K562 (cell line): Measurements from ENCODE around the gene REM1. TPM values are rescaled to one million over a fixed set of nuclear protein-coding genes. Genes with fewer than 3 reads are reported as not detected.
A peak's percentile ranks its signal among the peaks of the same experiment; 100 is the strongest.

Source experiments
- ADNP ChIP-seq: fragments of 200-800 bp; sonication (Bioruptor generic); IDR thresholded peaks from 2 replicates; pipeline ENCODE4 v1.6.1; 2016; ENCODE audit warnings: missing genetic modification characterization, missing compliant biosample characterization
- ATF1 ChIP-seq, 2 experiments: fragments of 450-650 bp in 1 of 2; IDR thresholded peaks; 2 replicates each; pipeline ENCODE4 v1.6.1; 2016; ENCODE audit warnings: missing compliant biosample characterization in 1 of 2, missing genetic modification characterization in 1 of 2
- COPS2 ChIP-seq: fragments of 450-650 bp; conservative IDR thresholded peaks from 2 replicates; pipeline ENCODE4 v1.6.1; 2016; ENCODE audit warnings: mild to moderate bottlenecking, moderate library complexity
- HDAC8 ChIP-seq: fragments of 450-650 bp; IDR thresholded peaks from 2 replicates; pipeline ENCODE4 v1.6.1; 2016; ENCODE audit warnings: mild to moderate bottlenecking, missing genetic modification characterization, moderate library complexity, missing compliant biosample characterization
- ILF3 ChIP-seq: fragments of 450-650 bp; IDR thresholded peaks from 2 replicates; pipeline ENCODE4 v1.6.1; 2018; ENCODE audit warnings: antibody characterized with exemption, mild to moderate bottlenecking, moderate library complexity, borderline replicate concordance
- NCOA4 ChIP-seq: fragments of 450-650 bp; IDR thresholded peaks from 2 replicates; pipeline ENCODE4 v1.6.1; 2018; ENCODE audit warnings: mild to moderate bottlenecking; ENCODE audit not compliant: partially characterized antibody
- NFATC3 ChIP-seq: fragments of 450-650 bp; IDR thresholded peaks from 2 replicates; pipeline ENCODE4 v1.6.1; 2017; ENCODE audit warnings: mild to moderate bottlenecking
- RBM39 ChIP-seq: fragments of 200-400 bp; formaldehyde crosslinking; optimal IDR thresholded peaks from 2 replicates; pipeline ENCODE3; 2018; ENCODE audit warnings: low read depth, low read length
- polyA plus RNA-seq, 8 experiments: library from polyadenylated mRNA; depleted of rRNA in 4 of 8; stranded (reverse) in 5 of 8; unstranded in 3 of 8; fragments of >200 nt; fragmentation: Nextera tagmentation in 2 of 8; fragmentation: Illumina TruSeq in 1 of 8; extraction: Ambion mirVana in 2 of 8; extraction: Trizol in 1 of 8; gene quantifications; 2 replicates each; pipeline versions ENCODE4 v1.2.1 to v1.2.3, GENCODE V29; 2011 to 2014; ENCODE audit warnings: inconsistent platforms in 1 of 8, missing spikeins in 1 of 8
- total RNA-seq, 7 experiments: library from RNA; depleted of rRNA in 6 of 7; stranded (reverse); fragments of >200 nt in 6 of 7; fragmentation: Illumina TruSeq in 2 of 7; extraction: Trizol in 2 of 7; gene quantifications; 2 replicates each; pipeline versions ENCODE4 v1.2.1 to v1.2.3, GENCODE V29; 2011 to 2021; ENCODE audit warnings: low replicate concordance in 1 of 7
- TF ChIP-seq, protein P1 (sequence below): fragments of 450-650 bp; IDR thresholded peaks from 2 replicates; pipeline ENCODE4 v1.6.1; 2016
- TF ChIP-seq, protein P2 (sequence below): fragments of 250-450 bp; sonication (Bioruptor Pico); IDR thresholded peaks from 2 replicates; pipeline ENCODE4 v1.4.0; 2020
- TF ChIP-seq, protein P3 (sequence below), 2 experiments: fragments of 450-650 bp; formaldehyde crosslinking in 1 of 2; IDR thresholded peaks; 2 replicates each; pipeline versions ENCODE4 v1.4.0 to v1.6.1; 2014 to 2020; ENCODE audit warnings: mild to moderate bottlenecking in 2 of 2, borderline replicate concordance in 1 of 2, low read depth in 1 of 2

Gene REM1
- total and polyA plus RNA-seq, 9 of the 15 experiments (the other 6 are each of a cell fraction or from before 2014, with no cell fraction given) = not detected

DNA sequence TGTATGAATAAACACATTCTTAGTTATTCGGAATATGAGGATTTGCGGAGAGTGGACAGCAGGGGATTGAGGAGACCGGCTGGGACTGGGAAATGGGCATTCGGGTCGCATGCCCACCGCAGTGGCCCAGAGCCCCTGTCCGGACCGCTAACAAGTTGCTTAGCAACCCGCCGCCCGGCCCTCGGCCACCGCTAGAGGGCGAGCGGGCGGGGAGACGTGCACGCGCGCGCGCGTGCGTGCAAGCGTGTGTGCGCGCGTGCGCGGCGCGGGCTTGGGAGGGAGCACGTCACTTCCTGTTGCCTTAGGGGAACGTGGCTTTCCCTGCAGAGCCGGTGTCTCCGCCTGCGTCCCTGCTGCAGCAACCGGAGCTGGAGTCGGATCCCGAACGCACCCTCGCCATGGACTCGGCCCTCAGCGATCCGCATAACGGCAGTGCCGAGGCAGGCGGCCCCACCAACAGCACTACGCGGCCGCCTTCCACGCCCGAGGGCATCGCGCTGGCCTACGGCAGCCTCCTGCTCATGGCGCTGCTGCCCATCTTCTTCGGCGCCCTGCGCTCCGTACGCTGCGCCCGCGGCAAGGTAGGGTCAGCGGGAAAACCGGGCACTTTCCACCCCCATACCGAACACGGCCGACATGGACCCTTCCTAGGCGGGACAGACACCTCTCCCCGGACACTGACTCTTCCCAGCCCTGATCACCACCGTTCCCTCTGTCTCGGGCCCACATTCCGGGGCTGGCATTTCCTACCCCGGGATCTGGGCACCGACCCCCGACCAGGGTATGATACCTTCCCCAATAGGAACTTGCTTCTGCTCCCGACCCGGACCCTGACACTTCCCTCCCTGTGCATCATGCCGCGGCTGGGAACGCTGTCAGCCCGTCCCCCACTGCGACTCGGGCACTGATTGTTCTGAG, 39.3 kb downstream of the REM1 start, which contains the start of gene HM13 (continued):
- TF ChIP-seq, protein P1, sequence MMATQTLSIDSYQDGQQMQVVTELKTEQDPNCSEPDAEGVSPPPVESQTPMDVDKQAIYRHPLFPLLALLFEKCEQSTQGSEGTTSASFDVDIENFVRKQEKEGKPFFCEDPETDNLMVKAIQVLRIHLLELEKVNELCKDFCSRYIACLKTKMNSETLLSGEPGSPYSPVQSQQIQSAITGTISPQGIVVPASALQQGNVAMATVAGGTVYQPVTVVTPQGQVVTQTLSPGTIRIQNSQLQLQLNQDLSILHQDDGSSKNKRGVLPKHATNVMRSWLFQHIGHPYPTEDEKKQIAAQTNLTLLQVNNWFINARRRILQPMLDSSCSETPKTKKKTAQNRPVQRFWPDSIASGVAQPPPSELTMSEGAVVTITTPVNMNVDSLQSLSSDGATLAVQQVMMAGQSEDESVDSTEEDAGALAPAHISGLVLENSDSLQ = no peak
- TF ChIP-seq ILF3 = no peak
- no peak for TF ChIP-seq NCOA4
- TF ChIP-seq, protein P2, sequence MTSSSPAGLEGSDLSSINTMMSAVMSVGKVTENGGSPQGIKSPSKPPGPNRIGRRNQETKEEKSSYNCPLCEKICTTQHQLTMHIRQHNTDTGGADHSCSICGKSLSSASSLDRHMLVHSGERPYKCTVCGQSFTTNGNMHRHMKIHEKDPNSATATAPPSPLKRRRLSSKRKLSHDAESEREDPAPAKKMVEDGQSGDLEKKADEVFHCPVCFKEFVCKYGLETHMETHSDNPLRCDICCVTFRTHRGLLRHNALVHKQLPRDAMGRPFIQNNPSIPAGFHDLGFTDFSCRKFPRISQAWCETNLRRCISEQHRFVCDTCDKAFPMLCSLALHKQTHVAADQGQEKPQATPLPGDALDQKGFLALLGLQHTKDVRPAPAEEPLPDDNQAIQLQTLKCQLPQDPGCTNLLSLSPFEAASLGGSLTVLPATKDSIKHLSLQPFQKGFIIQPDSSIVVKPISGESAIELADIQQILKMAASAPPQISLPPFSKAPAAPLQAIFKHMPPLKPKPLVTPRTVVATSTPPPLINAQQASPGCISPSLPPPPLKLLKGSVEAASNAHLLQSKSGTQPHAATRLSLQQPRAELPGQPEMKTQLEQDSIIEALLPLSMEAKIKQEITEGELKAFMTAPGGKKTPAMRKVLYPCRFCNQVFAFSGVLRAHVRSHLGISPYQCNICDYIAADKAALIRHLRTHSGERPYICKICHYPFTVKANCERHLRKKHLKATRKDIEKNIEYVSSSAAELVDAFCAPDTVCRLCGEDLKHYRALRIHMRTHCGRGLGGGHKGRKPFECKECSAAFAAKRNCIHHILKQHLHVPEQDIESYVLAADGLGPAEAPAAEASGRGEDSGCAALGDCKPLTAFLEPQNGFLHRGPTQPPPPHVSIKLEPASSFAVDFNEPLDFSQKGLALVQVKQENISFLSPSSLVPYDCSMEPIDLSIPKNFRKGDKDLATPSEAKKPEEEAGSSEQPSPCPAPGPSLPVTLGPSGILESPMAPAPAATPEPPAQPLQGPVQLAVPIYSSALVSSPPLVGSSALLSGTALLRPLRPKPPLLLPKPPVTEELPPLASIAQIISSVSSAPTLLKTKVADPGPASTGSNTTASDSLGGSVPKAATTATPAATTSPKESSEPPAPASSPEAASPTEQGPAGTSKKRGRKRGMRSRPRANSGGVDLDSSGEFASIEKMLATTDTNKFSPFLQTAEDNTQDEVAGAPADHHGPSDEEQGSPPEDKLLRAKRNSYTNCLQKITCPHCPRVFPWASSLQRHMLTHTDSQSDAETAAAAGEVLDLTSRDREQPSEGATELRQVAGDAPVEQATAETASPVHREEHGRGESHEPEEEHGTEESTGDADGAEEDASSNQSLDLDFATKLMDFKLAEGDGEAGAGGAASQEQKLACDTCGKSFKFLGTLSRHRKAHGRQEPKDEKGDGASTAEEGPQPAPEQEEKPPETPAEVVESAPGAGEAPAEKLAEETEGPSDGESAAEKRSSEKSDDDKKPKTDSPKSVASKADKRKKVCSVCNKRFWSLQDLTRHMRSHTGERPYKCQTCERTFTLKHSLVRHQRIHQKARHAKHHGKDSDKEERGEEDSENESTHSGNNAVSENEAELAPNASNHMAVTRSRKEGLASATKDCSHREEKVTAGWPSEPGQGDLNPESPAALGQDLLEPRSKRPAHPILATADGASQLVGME (CRISPR knock-in tag) = peak; percentile 63; the same call in 1 of the 2 replicates
- 0 out of 2 replicates have a peak, but pooled peaks have one; percentile 72 for TF ChIP-seq HDAC8 (tag)
- TF ChIP-seq COPS2 = no peak
- TF ChIP-seq RBM39 = no peak
- no peak for TF ChIP-seq ADNP (tag)
- peak; percentile 56 for TF ChIP-seq ATF1 (CRISPR knock-in tag; IDR thresholded peaks at IDR 0.05)
- TF ChIP-seq ATF1 (tag; IDR thresholded peaks at IDR 0.05) = peak; percentile 93
- TF ChIP-seq, protein P3, sequence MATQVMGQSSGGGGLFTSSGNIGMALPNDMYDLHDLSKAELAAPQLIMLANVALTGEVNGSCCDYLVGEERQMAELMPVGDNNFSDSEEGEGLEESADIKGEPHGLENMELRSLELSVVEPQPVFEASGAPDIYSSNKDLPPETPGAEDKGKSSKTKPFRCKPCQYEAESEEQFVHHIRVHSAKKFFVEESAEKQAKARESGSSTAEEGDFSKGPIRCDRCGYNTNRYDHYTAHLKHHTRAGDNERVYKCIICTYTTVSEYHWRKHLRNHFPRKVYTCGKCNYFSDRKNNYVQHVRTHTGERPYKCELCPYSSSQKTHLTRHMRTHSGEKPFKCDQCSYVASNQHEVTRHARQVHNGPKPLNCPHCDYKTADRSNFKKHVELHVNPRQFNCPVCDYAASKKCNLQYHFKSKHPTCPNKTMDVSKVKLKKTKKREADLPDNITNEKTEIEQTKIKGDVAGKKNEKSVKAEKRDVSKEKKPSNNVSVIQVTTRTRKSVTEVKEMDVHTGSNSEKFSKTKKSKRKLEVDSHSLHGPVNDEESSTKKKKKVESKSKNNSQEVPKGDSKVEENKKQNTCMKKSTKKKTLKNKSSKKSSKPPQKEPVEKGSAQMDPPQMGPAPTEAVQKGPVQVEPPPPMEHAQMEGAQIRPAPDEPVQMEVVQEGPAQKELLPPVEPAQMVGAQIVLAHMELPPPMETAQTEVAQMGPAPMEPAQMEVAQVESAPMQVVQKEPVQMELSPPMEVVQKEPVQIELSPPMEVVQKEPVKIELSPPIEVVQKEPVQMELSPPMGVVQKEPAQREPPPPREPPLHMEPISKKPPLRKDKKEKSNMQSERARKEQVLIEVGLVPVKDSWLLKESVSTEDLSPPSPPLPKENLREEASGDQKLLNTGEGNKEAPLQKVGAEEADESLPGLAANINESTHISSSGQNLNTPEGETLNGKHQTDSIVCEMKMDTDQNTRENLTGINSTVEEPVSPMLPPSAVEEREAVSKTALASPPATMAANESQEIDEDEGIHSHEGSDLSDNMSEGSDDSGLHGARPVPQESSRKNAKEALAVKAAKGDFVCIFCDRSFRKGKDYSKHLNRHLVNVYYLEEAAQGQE (IDR thresholded peaks at IDR 0.05; ENCODE audit: borderline replicate concordance) = no peak
- TF ChIP-seq, protein P3 (CRISPR knock-in tag; IDR thresholded peaks at IDR 0.05; ENCODE audit: low read depth) = 0 out of 2 replicates have a peak, but pooled peaks have one; percentile 63
- no peak for TF ChIP-seq NFATC3
